IgD-negative memory B cell (primary cell): ENCODE data around the gene TMEM178B. TPM values are rescaled to one million over a fixed set of nuclear protein-coding genes. Genes with fewer than 3 reads are reported as not detected.
"Not testable (repeated sequence)": the region's sequence is repeated elsewhere in the genome, so short reads cannot be mapped to it uniquely, and the experiment has no call there.

Source experiments
- H3K27ac Mint-ChIP-seq, 3 donors: one replicate each; pipeline ENCODE4 v1.8.0; 2020 to 2022; ENCODE audit warnings: mild to moderate bottlenecking in 3 of 3, mixed read lengths in 3 of 3, moderate library complexity in 1 of 3
- H3K27me3 Mint-ChIP-seq: one replicate; pipeline ENCODE4 v1.8.0; 2021; ENCODE audit warnings: mixed read lengths
- H3K36me3 Mint-ChIP-seq: one replicate; pipeline ENCODE4 v1.8.0; 2020; ENCODE audit warnings: mild to moderate bottlenecking, mixed read lengths
- H3K4me1 Mint-ChIP-seq, 3 donors: one replicate each; pipeline ENCODE4 v1.8.0; 2020 to 2022; ENCODE audit warnings: mixed read lengths in 3 of 3, mild to moderate bottlenecking in 1 of 3
- H3K4me3 Mint-ChIP-seq, 4 donors: one replicate each; pipeline ENCODE4 v1.8.0; 2020 to 2022; ENCODE audit warnings: mild to moderate bottlenecking in 4 of 4, mixed read lengths in 4 of 4, moderate library complexity in 3 of 4
- H3K9me3 Mint-ChIP-seq, 3 donors: one replicate each; pipeline ENCODE4 v1.8.0; 2020 to 2021; ENCODE audit warnings: mixed read lengths in 3 of 3, mild to moderate bottlenecking in 1 of 3
- polyA plus RNA-seq: library from polyadenylated mRNA; unstranded; fragments of 300-500 nt; fragmentation: Illumina TruSeq; gene quantifications from one replicate; pipeline ENCODE4 v1.2.3, GENCODE V29; 2021

Gene TMEM178B
- polyA plus RNA-seq, 1 donor from 2014 or later, result not detected

- Mint-ChIP-seq H3K27ac (no peak overlapping the region), H3K27me3 (peaks cover 3% of the 10 kb centered on the region), H3K9me3 (peaks cover 0 to 1% (median 1%) of the 10 kb centered on the region in 3 donors), H3K4me3 (no peak overlapping the region), H3K4me1 (no peaks in the 10 kb centered on the region), H3K36me3 (no peaks in the 10 kb centered on the region)
Observed at GRCh38 chr7:141113131-141113530, 39.3 kb downstream of the TMEM178B start.

GRCh38 chr7:141114029-141114664 is 40.3 kb downstream of the TMEM178B start:
- Mint-ChIP-seq H3K27ac (no peak overlapping the region), H3K4me1 (no peaks in the 10 kb centered on the region), H3K4me3 (no peak overlapping the region), H3K36me3 (no peaks in the 10 kb centered on the region), H3K9me3 (peaks cover 0 to 1% (median 1%) of the 10 kb centered on the region in 3 donors), H3K27me3 (peaks cover 5% of the 10 kb centered on the region)

GRCh38 chr7:141115965-141116364 is 42.1 kb downstream of the TMEM178B start:
- H3K36me3 Mint-ChIP-seq, result no peaks in the 10 kb centered on the region
- peaks cover 5% of the 10 kb centered on the region for H3K27me3 Mint-ChIP-seq
- peaks cover 0 to 1% (median 1%) of the 10 kb centered on the region in 3 donors for H3K9me3 Mint-ChIP-seq
- no peak overlapping the region for H3K4me3 Mint-ChIP-seq
- no peak overlapping the region for H3K27ac Mint-ChIP-seq
- H3K4me1 Mint-ChIP-seq, result peaks cover 0 to under 1% (median 0%) of the 10 kb centered on the region in 3 donors

GRCh38 chr7:141116661-141117060 is 42.8 kb downstream of the TMEM178B start:
- H3K9me3 Mint-ChIP-seq, H3K27me3 Mint-ChIP-seq, H3K4me3 Mint-ChIP-seq, H3K4me1 Mint-ChIP-seq, H3K36me3 Mint-ChIP-seq, H3K27ac Mint-ChIP-seq: not testable (repeated sequence)

- Mint-ChIP-seq H3K27ac (no peak overlapping the region), H3K9me3 (peaks cover 0 to 1% (median 0%) of the 10 kb centered on the region in 3 donors), H3K36me3 (no peaks in the 10 kb centered on the region)
Observed at GRCh38 chr7:141118767-141119166, 44.9 kb downstream of the TMEM178B start.

GRCh38 chr7:141119187-141119586 is 45.3 kb downstream of the TMEM178B start:
- Mint-ChIP-seq H3K4me3 (no peak overlapping the region), H3K27ac (no peak overlapping the region), H3K27me3 (peaks cover 13% of the 10 kb centered on the region), H3K4me1 (peaks cover 0 to 2% (median 0%) of the 10 kb centered on the region in 3 donors), H3K9me3 (peaks cover 0 to 1% (median 0%) of the 10 kb centered on the region in 3 donors), H3K36me3 (no peaks in the 10 kb centered on the region)

More at GRCh38 chr7:141118767-141119166, 44.9 kb downstream of the TMEM178B start:
- Mint-ChIP-seq H3K4me3 (no peak overlapping the region), H3K4me1 (peaks cover 0 to 2% (median 0%) of the 10 kb centered on the region in 3 donors), H3K27me3 (peaks cover 13% of the 10 kb centered on the region)

- no peaks in the 10 kb centered on the region for H3K36me3 Mint-ChIP-seq
- peaks cover 0 to 2% (median 0%) of the 10 kb centered on the region in 3 donors for H3K4me1 Mint-ChIP-seq
- H3K9me3 Mint-ChIP-seq, result peaks cover 0 to under 1% (median 0%) of the 10 kb centered on the region in 3 donors
- H3K27me3 Mint-ChIP-seq, result peaks cover 14% of the 10 kb centered on the region
- no peak overlapping the region for H3K4me3 Mint-ChIP-seq
- H3K27ac Mint-ChIP-seq, result no peak overlapping the region
Observed at GRCh38 chr7:141122736-141123135, 48.9 kb downstream of the TMEM178B start.

GRCh38 chr7:141123522-141123921 is 49.7 kb downstream of the TMEM178B start:
- H3K27ac Mint-ChIP-seq, result no peak overlapping the region
- H3K27me3 Mint-ChIP-seq, result peaks cover 12% of the 10 kb centered on the region
- no peak overlapping the region for H3K4me3 Mint-ChIP-seq
- H3K36me3 Mint-ChIP-seq, result no peaks in the 10 kb centered on the region
- H3K9me3 Mint-ChIP-seq, result no peaks in the 10 kb centered on the region
- peaks cover 0 to 2% (median 0%) of the 10 kb centered on the region in 3 donors for H3K4me1 Mint-ChIP-seq

- Mint-ChIP-seq H3K27ac (peak overlapping the region in 1 of 3 donors; percentile 11), H3K9me3 (peaks cover 0 to 2% (median 0%) of the 10 kb centered on the region in 3 donors), H3K4me3 (no peak overlapping the region), H3K36me3 (no peaks in the 10 kb centered on the region), H3K4me1 (peaks cover 0 to under 1% (median 0%) of the 10 kb centered on the region in 3 donors), H3K27me3 (peaks cover 17% of the 10 kb centered on the region)
Observed at GRCh38 chr7:141126107-141126506, 52.2 kb downstream of the TMEM178B start.

GRCh38 chr7:141128506-141128905 is 54.6 kb downstream of the TMEM178B start:
- Mint-ChIP-seq H3K4me3 (no peak overlapping the region), H3K27ac (no peak overlapping the region), H3K27me3 (peaks cover 9% of the 10 kb centered on the region), H3K4me1 (no peaks in the 10 kb centered on the region), H3K36me3 (no peaks in the 10 kb centered on the region), H3K9me3 (peaks cover 4 to 11% (median 6%) of the 10 kb centered on the region in 3 donors)

GRCh38 chr7:141128931-141129330 is 55.1 kb downstream of the TMEM178B start:
- H3K4me3 Mint-ChIP-seq, result no peak overlapping the region
- H3K36me3 Mint-ChIP-seq, result no peaks in the 10 kb centered on the region
- H3K27ac Mint-ChIP-seq, result no peak overlapping the region
- peaks cover 9% of the 10 kb centered on the region for H3K27me3 Mint-ChIP-seq
- H3K9me3 Mint-ChIP-seq, result peaks cover 7 to 15% (median 10%) of the 10 kb centered on the region in 3 donors
- H3K4me1 Mint-ChIP-seq, result no peaks in the 10 kb centered on the region

GRCh38 chr7:141132671-141133070 is 58.8 kb downstream of the TMEM178B start:
- Mint-ChIP-seq H3K27ac (no peak overlapping the region), H3K4me1 (no peaks in the 10 kb centered on the region), H3K9me3 (peaks cover 8 to 31% (median 15%) of the 10 kb centered on the region in 3 donors), H3K27me3 (peaks cover 4% of the 10 kb centered on the region), H3K4me3 (no peak overlapping the region), H3K36me3 (no peaks in the 10 kb centered on the region)

- Mint-ChIP-seq H3K36me3 (no peaks in the 10 kb centered on the region), H3K4me1 (no peaks in the 10 kb centered on the region), H3K4me3 (no peak overlapping the region), H3K27me3 (peaks cover 4% of the 10 kb centered on the region), H3K9me3 (peaks cover 8 to 31% (median 15%) of the 10 kb centered on the region in 3 donors), H3K27ac (no peak overlapping the region)
Observed at GRCh38 chr7:141133646-141134045, 59.8 kb downstream of the TMEM178B start.

- H3K27ac Mint-ChIP-seq, result no peak overlapping the region
- no peaks in the 10 kb centered on the region for H3K27me3 Mint-ChIP-seq
- H3K4me3 Mint-ChIP-seq, result no peak overlapping the region
- peaks cover 6% of the 10 kb centered on the region for H3K36me3 Mint-ChIP-seq
- H3K4me1 Mint-ChIP-seq, result no peaks in the 10 kb centered on the region
- peaks cover 4 to 9% (median 5%) of the 10 kb centered on the region in 3 donors for H3K9me3 Mint-ChIP-seq
Observed at GRCh38 chr7:141142058-141142457, 68.2 kb downstream of the TMEM178B start.

- no peaks in the 10 kb centered on the region for H3K27me3 Mint-ChIP-seq
- H3K4me1 Mint-ChIP-seq, result no peaks in the 10 kb centered on the region
- no peak overlapping the region for H3K4me3 Mint-ChIP-seq
- H3K27ac Mint-ChIP-seq, result no peak overlapping the region
- H3K9me3 Mint-ChIP-seq, result peaks cover 4 to 6% (median 5%) of the 10 kb centered on the region in 3 donors
- peaks cover 6% of the 10 kb centered on the region for H3K36me3 Mint-ChIP-seq
Observed at GRCh38 chr7:141144921-141145629, 71.2 kb downstream of the TMEM178B start.
